ENCODE results near the gene PLCB1.

DNA sequence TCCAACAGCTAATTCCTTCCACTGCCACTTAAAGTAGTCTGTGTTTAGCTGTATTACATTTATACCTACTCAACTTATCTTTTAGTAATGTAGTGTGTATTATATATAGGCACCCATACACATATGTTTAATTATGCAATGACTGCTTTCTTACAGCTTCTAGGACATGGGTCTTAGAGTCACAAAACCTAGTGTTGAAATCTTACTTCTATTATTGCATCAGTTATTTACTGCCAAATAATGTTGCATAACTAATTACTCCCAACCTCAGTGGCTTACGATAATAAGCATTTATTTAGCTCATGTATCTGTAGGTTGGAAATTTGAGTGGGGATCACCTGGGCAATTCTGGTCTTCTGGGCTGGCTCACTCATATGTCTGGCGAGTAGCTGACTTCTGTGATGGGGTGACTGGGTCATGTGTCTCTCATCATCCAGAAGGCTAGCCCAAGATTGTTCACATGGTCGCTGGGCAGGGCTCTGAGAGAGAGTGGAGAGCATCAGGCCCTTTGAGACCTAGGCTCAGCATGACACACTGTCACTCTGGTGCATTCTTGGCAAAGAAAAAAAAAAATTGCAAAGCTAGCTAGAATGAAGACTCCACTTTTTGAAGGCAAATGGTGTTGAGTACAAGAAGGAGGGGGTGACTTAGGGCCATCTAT, 187.0 kb downstream of the PLCB1 start:
- TF ChIP-seq POLR2A (IDR thresholded peaks at IDR 0.05; ENCODE audit: low read length) (no peak), GATA1 (IDR thresholded peaks at IDR 0.05; ENCODE audit: low read depth, low read length) (no peak)
